ENCODE measurements around the gene C1orf122. TPM values are rescaled to one million over a fixed set of nuclear protein-coding genes. Genes with fewer than 3 reads are reported as not detected.

The C1orf122 gene
- total and polyA plus RNA-seq, 3 donors from 2014 or later, result 48.1 to 188 (median 147) TPM

DNA sequence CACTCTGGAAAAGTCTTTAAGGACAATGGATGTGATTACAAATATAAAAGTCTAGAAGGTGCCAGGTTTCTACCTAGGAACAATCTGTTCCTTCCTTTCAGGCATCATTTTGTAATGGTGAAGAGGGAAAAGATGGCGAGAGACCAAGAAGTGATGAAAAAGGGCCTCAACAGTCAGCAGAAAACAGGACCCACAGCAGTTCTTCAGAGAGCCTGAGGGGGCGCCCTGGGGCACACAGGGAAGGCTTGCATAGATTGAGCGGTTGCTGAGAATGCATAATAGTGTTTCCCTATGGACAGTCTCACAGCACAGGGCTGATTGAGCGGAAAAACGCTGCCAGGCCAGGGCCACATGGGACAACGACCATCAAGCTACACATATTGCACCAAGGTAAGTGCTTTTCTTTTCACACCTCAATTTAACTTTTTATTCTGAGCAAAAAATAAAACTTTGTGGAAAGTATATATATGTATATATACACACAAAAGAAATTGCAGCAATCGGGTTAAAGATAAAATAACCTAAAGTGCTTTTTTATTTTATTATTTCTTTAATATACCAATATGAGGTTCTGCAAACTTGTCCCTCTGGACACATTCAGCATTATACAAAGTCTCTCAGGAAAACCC is 3.6 kb downstream of the C1orf122 start:
- 33 to 43% methylated on average over 7 of the region's 7 CpGs for WGBS, 2 donors
- peaks cover 32% of the 10 kb centered on the region for H3K4me1 ChIP-seq
- no peak for TF ChIP-seq POLR2A (IDR thresholded peaks at IDR 0.05)
- TF ChIP-seq, protein P1, sequence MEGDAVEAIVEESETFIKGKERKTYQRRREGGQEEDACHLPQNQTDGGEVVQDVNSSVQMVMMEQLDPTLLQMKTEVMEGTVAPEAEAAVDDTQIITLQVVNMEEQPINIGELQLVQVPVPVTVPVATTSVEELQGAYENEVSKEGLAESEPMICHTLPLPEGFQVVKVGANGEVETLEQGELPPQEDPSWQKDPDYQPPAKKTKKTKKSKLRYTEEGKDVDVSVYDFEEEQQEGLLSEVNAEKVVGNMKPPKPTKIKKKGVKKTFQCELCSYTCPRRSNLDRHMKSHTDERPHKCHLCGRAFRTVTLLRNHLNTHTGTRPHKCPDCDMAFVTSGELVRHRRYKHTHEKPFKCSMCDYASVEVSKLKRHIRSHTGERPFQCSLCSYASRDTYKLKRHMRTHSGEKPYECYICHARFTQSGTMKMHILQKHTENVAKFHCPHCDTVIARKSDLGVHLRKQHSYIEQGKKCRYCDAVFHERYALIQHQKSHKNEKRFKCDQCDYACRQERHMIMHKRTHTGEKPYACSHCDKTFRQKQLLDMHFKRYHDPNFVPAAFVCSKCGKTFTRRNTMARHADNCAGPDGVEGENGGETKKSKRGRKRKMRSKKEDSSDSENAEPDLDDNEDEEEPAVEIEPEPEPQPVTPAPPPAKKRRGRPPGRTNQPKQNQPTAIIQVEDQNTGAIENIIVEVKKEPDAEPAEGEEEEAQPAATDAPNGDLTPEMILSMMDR (IDR thresholded peaks at IDR 0.05), result peak; percentile 41 to 73 (median 48)
- DNase-seq, result peak; percentile 78
- H3K9me3 ChIP-seq, result no peaks in the 10 kb centered on the region
- intact Hi-C loops (cut with DNase I; ENCODE audit: low total_unique reads), result no loop called here
- H3K36me3 ChIP-seq (ENCODE audit: low read depth, missing control alignments), result no peaks in the 10 kb centered on the region
- H3K27me3 ChIP-seq, result no peaks in the 10 kb centered on the region
- no peak overlapping the region for H3K4me3 ChIP-seq
- H3K27ac ChIP-seq, result no peak overlapping the region

DNA sequence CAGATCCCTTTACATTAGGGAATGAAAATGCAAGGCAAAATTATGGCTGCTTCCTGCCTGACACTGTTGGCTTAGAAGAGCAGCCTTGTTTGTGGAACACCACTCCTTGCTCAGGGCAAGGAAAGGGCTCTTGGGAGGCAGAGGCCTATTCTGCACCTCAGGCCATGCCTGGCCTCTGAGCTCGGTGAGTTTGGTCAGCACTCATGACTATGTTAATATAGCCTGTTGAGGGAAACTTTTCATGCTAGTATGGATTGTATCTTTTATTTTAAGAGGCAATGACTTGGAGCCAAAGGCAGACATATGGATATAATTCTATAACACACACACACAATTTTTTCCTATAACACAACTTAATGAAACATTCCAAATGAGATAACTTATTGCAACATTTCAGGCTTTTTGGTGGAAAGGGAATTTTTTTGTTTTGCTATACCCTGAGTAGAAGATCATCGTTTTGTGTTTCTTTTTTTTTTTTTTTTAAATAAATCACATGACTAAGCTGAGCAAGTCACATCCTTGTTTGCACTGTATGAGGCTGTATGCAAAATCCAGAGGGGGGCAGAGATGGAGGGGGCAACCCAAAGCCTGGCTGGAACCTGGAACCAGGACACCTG is 6.0 kb downstream of the C1orf122 start:
- Histone ChIP-seq H3K9me3 (no peaks in the 10 kb centered on the region), H3K36me3 (ENCODE audit: low read depth, missing control alignments) (no peaks in the 10 kb centered on the region), H3K27ac (no peak overlapping the region), H3K4me3 (no peak overlapping the region), H3K27me3 (no peaks in the 10 kb centered on the region), H3K4me1 (peaks cover 27% of the 10 kb centered on the region)
- DNase-seq, result no peak
- WGBS, 2 donors, result 72 to 83% methylated on average over 2 of the region's 2 CpGs
- TF ChIP-seq, protein P1 (IDR thresholded peaks at IDR 0.05), result no peak
- no peak for TF ChIP-seq POLR2A (IDR thresholded peaks at IDR 0.05)
- intact Hi-C loops (cut with DNase I; ENCODE audit: low total_unique reads), result no loop called here

DNA sequence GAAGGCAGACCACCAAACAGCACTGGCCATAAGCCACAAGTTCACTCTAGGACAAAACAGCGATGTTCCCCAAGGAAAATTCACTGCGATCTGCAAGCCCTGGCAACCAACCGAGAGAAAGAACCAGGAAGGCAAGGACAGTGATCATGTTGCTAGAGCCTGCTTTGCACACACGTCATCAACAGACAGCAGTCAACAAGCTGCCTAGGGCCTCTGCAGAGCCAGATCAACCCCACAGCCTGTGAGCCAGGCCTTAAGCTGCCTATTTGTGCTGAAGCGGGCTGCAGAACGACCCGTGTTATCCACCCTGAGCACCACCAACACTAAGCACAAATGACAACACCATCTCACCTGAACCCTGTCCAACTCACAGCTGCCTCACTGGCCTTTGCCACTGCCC is 6.7 kb downstream of the C1orf122 start:
- H3K27me3 ChIP-seq, result no peaks in the 10 kb centered on the region
- TF ChIP-seq POLR2A (IDR thresholded peaks at IDR 0.05), result no peak
- TF ChIP-seq, protein P1 (IDR thresholded peaks at IDR 0.05), result no peak
- intact Hi-C loops (cut with DNase I; ENCODE audit: low total_unique reads), result no loop called here
- H3K9me3 ChIP-seq, result no peaks in the 10 kb centered on the region
- H3K4me3 ChIP-seq, result no peak overlapping the region
- 81 to 84% methylated on average over 4 to 7 of the region's 7 CpGs for WGBS, 2 donors
- H3K4me1 ChIP-seq, result peaks cover 23% of the 10 kb centered on the region
- H3K36me3 ChIP-seq (ENCODE audit: low read depth, missing control alignments), result no peaks in the 10 kb centered on the region
- H3K27ac ChIP-seq, result no peak overlapping the region
- DNase-seq, result no peak

DNA sequence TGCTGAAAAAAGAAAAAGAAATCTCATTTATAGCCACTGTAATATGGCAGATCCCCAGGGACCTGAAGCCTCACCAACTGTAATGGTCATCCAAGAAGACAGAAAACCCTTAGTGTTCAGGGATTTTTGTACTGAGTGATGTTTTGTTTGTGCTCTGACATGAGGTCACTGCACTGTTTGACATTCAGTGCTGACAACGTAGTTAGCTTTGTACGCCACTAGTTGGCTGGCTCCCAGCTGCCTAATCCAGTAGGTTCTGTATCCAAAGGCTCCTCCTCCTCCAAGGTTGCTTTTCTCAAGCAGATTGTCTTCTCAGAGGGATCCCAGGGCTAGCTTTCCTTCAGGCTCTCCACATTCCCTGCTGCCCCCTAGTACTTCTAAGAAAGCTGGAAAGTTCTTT is 9.9 kb downstream of the C1orf122 start:
- 26 to 69% methylated on average over 2 of the region's 2 CpGs for WGBS, 2 donors
- peak overlapping the region in 1 of 2 donors; percentile 13 for H3K27ac ChIP-seq
- H3K4me3 ChIP-seq, result no peak overlapping the region
- H3K36me3 ChIP-seq (ENCODE audit: low read depth, missing control alignments), result no peaks in the 10 kb centered on the region
- H3K9me3 ChIP-seq, result no peaks in the 10 kb centered on the region
- TF ChIP-seq, protein P1 (IDR thresholded peaks at IDR 0.05), result no peak
- no peak for TF ChIP-seq POLR2A (IDR thresholded peaks at IDR 0.05)
- H3K4me1 ChIP-seq, result peaks cover 5% of the 10 kb centered on the region
- no peaks in the 10 kb centered on the region for H3K27me3 ChIP-seq
- intact Hi-C loops (cut with DNase I; ENCODE audit: low total_unique reads), result no loop called here
- peak; percentile 65 for DNase-seq

DNA sequence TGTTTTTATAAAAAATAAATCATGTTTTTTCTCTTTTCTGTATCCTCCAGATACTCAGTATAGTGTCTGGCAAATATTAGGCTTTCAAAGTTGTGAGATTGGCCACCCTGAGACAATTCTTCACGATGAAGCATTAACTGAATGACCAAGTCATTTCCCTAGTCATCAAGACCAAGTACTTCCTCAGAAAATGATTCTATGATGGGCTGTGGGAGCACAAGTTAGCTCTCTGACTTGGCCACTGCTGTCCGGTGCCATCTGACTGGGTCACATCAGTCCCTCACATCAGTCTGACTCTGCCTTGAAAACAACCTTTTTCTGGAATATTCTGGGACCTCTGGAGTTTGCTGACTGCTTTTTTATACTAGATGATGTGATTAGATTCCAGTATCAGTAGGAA is 13.9 kb downstream of the C1orf122 start:
- H3K36me3 ChIP-seq (ENCODE audit: low read depth, missing control alignments), result no peaks in the 10 kb centered on the region
- H3K27me3 ChIP-seq, result no peaks in the 10 kb centered on the region
- no peak overlapping the region for H3K4me3 ChIP-seq
- WGBS, 2 donors, result 92 to 93% methylated on average over 2 of the region's 2 CpGs
- no peaks in the 10 kb centered on the region for H3K9me3 ChIP-seq
- no peak for DNase-seq
- H3K27ac ChIP-seq, result no peak overlapping the region
- intact Hi-C loops (cut with DNase I; ENCODE audit: low total_unique reads), result no loop called here
- TF ChIP-seq, protein P1 (IDR thresholded peaks at IDR 0.05), result no peak
- no peak for TF ChIP-seq POLR2A (IDR thresholded peaks at IDR 0.05)
- peaks cover 5% of the 10 kb centered on the region for H3K4me1 ChIP-seq
